Activated T-cell treated with anti-CD3 and anti-CD28 coated beads for 1 hour (primary cell): ENCODE measurements around the gene SLC38A1.

Experiments
- DNase-seq: peaks from one replicate; pipeline ENCODE4 v3.0.0-alpha.2; 2020; ENCODE audit warnings: low read depth

SLC38A1 gene

DNA sequence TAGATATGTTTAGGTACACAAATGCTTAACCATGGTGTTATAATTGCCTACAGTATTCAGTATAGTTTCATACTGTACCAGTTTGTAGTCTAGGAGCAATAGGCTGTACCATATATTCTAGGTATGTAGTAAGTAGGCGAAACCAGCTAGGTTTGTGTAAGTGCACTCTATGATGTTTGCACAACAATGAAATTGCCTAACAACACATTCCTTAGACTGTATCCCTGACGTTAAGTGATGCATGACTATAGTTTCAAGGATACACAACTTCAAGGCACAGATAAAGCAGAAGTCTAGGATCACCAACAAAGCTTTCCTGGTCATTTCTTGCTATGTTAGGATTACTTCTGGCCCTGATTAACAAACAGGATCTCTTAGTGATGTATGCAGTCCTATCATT, 135.1 kb downstream of the SLC38A1 start:
- no peak for DNase-seq
